Activated CD8-positive, alpha-beta memory T cell treated with anti-CD3 and anti-CD28 coated beads, Interleukin-2, amount 50 U/mL, for 24 hours (primary cell): Measurements from ENCODE around the gene RANBP3L.
"Not testable (repeated sequence)": the region's sequence is repeated elsewhere in the genome, so short reads cannot be mapped to it uniquely, and the experiment has no call there.

Experiments
- DNase-seq: peaks from one replicate; pipeline ENCODE4 v3.0.0-alpha.2; 2020; ENCODE audit errors: extremely low read depth

The RANBP3L gene, protein sequence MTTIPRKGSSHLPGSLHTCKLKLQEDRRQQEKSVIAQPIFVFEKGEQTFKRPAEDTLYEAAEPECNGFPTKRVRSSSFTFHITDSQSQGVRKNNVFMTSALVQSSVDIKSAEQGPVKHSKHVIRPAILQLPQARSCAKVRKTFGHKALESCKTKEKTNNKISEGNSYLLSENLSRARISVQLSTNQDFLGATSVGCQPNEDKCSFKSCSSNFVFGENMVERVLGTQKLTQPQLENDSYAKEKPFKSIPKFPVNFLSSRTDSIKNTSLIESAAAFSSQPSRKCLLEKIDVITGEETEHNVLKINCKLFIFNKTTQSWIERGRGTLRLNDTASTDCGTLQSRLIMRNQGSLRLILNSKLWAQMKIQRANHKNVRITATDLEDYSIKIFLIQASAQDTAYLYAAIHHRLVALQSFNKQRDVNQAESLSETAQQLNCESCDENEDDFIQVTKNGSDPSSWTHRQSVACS

DNA sequence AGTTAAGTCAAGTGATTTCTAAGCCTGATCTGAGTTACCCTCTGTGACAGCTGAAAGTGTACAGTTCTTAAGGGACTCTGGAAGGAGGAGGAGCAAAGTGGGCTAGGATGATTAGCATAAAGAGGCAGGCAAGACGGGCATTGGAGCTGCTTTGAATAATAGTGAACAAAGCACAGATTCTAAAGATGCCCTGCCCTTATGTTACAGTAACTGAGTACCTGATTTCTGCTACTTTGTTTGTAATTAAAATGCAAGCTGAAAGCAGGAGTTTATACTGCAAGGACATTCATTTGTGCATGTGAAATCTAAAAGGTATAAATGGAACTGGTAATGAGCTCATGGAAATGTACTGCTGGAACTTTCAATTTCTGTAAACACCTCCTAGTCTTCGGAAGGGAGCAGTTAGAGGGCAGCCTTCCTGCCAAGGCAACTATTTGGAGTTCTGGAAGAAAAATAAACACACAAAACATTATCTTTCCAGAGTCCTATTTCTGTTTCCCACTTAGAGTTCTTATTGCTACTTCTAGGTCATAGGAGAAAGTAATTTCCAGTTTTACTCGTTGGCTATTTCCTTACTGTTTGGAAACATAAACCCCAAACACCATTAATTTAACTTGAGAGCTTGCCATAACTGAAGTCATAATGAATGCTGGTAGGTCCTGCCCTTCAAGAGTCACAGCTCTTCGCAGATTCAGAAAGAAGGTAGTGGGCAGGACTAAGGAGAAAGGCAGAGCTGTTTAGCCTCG is at the start of gene RANBP3L:
RANBP3L (minus strand) TSS at position 45 of the 746 bp plus-strand sequence. CDS start 486 bp downstream, outside the sequence.
- DNase-seq: no peak

DNA sequence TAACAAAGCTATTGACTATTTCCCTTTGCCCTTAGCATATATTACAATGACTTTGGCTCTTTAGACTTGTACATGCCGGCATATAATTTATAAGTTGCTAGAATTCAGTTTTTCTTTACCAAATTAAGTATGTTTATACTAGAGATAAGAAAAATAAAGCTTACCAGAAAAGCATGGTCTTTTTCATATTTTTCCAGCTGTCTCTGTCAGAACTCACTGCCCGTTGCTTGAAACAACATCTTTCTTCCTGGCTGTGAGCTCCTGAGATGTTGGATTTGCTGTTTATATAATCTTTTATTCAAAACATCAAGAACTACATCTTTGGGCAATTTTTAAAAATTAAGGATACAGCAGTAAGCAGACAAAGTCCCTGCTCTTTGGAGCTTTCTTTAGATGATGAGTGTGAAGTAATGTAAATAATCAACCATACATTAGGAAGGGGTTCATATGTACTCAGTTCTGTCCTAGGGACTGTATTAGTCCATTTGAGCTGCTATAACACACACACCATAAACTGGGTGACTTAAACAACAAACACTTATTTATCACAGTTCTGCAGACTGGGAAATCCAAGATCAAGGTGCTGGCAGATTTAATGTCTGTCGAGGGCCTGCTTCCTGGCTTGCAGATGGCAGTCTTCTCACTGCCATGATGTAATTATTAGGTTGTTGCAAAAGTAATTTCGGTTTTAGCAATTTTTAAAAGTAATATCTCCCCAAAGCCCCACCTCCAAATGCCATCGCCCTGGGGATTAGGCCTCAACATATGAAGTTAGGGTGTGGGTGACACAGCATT is 45.4 kb upstream of the RANBP3L start:
- no peak for DNase-seq

GRCh38 chr5:36344899-36345298 is 43.2 kb upstream of the RANBP3L start:
- no peak for DNase-seq

- not testable (repeated sequence) for DNase-seq
Measured at GRCh38 chr5:36341720-36342119, 40.0 kb upstream of the RANBP3L start.

DNA sequence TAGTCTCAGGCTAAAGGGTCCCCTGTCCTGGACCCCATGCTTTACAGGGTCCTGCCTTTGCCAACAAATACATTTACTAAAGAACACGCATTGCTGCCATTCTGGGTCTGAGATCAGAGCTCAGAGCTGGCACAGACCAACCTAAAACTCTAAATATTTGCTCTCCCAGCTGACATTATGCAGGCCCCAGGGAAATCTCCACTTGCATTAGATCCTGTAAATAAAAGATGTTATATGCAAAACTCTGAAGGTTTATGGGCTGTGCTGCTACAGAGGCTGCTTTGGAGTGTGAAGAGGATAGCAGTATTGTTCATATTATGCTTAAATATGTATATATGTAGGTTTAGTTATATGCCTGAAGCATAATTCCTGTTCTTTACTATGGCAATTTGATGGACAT is 35.9 kb upstream of the RANBP3L start:
- no peak for DNase-seq

- DNase-seq: no peak
Measured at GRCh38 chr5:36334315-36334714, 32.6 kb upstream of the RANBP3L start.

DNA sequence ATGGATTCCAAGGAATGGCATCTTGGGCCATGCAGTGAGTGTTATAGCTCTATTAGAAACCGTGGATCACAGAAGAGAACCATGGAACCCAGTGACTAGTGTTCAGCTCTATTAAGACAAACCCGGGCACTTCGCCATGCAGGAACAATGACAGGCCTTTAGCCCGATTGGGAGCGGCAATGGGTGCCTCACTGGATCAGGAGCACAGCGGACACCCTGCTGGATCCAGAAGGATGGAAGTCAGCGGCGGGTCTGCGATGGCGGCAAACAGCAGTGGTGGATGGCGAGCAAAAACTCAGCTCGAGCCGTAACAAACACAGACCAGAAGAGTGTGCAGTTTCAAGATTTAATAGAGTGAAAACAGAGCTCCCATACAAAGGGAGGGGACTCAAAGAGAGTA is 31.0 kb upstream of the RANBP3L start:
- not testable (repeated sequence) for DNase-seq

DNA sequence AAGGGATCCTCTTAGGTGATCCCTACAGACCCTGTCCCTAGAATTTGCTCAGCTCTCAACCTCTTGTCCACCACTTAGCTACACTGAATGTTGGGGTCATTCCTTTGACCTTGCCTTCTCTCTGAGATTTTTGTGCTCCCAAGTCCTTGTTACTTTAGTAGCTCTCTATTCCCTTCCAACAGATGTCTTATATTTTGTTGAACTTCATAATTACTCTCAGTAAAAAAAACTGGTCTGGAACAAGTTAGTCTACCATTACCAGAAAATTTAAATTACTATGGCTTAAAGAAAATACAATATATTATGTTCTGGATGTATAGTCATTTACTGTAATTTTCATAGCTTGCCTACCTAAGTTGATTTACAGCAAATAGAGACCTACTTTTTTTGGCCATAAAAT is 23.5 kb upstream of the RANBP3L start:
- DNase-seq: no peak

GRCh38 chr5:36323926-36324781 is 22.5 kb upstream of the RANBP3L start:
- DNase-seq: no peak

DNA sequence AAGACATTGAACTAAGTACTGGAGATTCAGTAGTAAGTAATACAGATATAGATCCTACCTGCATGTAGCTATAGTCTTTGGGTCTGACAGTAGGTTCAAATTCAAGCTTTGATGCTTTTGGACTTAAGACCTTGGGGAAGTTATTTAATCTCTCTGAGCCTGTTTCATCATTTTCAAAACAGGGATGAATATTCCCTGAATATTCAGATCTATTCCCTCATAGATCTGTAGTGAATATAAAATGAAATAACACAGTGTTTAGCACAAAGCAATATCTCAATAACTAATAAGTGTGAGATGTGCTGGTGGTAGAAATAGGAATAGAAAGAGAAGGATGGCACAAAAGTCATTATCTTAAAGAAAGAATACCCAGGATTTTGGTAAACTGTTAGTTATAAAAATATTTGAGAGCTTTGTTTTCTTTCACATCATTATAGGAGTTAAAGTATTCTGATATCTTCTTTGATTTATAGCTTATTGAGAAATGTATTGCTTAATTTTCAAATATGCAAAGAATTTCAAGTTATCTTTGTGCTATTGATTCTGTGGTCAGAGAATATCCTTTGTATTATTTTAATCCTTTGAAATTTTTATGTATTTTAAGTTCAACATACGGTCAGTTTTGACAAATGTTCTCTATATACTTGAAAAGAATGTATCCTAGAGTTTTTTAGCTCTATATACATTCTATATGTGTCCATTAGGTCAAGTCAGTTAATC is 11.4 kb upstream of the RANBP3L start:
- DNase-seq: no peak

DNA sequence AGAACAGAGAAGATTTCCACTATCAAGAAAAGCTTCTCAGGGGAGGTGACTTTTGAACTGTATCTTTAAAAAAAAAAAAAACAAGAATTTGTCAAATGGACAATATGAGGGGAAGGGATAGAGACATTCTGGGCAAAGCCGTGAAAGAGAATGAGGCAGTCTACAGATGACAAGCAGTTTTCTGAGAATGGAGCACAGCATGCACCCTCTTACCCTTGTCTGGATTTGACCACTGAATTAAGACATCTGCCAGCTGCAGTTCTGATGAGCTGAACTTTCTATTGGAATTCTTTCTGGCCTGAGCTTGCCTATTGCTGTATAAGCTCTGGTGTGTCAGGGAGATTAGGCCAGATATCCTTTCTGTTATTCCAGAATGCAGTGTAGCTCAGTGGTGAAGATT is 10.3 kb upstream of the RANBP3L start:
- no peak for DNase-seq

DNA sequence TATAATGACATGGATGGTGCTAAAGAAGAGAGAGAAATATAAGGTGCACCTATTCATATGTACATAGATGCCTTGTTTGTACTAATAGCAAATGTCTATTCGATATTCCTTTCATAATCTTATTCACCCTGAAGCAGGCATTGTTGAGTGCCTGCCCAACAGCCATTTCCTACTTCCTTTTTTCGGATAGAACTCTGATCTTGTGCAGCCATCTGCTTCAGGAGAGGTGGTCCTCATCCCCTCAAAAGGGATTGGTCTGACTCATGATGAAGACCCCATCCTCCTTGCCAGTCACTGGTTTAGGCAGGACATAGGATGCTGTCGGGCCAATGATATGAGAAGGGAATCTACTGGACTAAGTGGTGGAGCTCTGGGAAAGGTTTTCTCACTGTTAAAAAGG is 8.4 kb upstream of the RANBP3L start:
- no peak for DNase-seq

GRCh38 chr5:36305571-36306326 is 4.0 kb upstream of the RANBP3L start:
- DNase-seq: no peak

DNA sequence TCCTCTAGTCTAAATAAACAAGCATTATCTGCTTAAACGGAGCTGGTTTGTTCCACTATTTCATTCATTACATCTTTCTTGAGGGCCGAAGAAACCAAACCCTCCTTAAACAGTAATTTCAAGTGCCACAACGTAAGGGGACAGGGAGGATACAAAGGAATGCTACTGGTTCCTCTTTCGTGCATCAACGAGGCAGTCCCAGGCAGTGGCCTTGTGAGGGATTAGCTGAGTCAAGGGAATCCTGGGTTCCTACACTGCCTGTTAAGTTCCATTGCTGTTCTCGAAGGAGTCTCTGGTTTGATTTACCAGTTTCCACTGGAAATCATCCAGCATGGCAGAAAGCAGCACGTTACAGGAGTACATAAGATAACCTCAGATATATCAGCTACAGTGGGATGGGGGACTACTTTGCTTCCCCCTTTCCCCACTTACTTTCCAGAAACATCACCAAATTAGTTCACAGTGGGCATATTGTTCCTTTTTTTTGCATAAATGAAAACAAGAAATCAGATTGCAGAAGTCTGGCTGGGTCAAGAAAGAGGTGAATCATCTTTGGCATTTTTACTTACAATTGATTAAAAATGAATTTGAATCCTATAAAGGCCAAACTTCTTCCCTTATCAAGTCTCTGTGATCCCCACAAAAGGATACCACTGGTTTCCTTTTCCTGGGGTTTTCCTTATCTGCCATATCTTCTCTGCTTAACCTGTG is 2.5 kb upstream of the RANBP3L start:
- no peak for DNase-seq

DNA sequence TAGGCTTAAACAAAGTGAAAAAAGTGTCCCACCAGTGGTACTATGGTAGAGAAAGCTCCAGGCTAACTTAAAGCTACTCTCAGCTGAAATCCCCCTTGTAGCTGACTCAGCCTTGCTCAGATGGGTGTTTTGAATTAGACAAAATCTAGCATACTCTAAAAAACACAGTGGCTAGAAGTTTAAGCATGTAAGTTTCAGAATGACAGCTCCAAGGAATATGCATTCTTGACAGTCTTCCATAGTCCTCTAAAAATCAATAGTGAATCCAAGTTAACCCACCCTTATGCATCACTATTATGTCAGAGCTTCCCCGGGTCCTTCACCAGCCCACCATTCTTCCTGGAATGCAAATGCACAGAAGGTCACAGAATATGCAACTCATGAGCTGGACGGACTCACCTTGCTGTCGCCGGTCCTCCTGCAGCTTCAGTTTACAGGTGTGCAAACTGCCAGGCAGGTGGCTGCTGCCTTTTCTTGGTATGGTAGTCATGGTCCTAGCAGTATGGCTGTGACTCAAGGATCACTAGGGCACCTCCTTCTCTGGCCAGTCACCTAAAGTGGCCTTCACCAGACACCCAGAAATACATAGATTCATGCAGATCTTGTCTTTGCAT is 668 bp downstream of the RANBP3L start:
- no peak for DNase-seq

GRCh38 chr5:36300191-36300926 is 1.3 kb downstream of the RANBP3L start:
- DNase-seq: no peak

GRCh38 chr5:36298552-36298951 is 3.1 kb downstream of the RANBP3L start:
- DNase-seq: no peak

DNA sequence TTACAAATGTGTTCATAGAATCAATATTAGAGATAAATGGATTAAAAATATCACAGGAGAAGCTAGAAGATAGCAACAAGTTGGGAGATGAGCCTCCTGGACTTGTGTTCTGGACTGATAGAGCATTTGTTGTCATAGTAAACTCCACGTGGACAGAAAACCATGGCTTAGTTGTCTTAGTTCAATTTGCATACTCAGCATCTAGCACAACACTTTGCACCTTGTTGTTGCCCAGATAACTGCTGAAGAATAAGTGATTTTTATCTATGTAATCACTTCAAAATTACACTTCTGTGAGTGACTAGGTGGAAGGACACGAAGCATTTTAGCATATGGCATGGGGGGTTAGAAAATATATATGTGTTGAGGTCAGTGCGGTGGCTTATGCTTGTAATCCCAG is 4.0 kb downstream of the RANBP3L start:
- no peak for DNase-seq
